Stimulated activated CD4-positive, alpha-beta T cell treated with anti-CD3 and anti-CD28 coated beads, TNF-alpha, amount 100 ng/mL, for 48 hours (primary cell): ENCODE data around the gene HHEX.
"Not testable (repeated sequence)": the region's sequence is repeated elsewhere in the genome, so short reads cannot be mapped to it uniquely, and the experiment has no call there.

ENCODE experiments used
- DNase-seq, 3 donors: peaks; one replicate each; pipeline ENCODE4 v3.0.0-alpha.2; 2020; ENCODE audit warnings: low read depth in 3 of 3

HHEX gene

GRCh38 chr10:92734301-92734700, 44.5 kb downstream of the HHEX start:
- no peak for DNase-seq

- no peak for DNase-seq
Observed at GRCh38 chr10:92735938-92736337, 46.2 kb downstream of the HHEX start.

GRCh38 chr10:92737484-92737883, 47.7 kb downstream of the HHEX start:
- no peak for DNase-seq

DNA sequence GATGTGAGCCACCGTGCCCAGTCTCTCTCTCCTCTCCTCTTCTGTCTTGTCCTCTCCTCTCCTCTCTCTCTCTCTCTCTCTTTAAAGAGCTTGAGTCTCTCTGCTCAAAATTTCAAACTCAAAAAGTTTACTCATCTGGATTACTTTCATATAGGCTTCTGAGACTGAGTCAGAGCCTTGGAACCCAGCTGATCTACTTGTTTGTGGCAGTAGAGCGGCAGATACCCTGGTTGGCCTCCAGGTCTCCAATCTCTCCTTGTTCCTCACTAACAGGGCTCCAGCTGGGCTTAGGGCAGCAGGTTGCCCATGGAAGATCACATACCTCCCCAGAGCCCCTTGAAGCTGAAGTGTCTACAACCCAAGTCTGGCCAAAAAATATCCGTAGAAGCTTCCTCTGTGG, 51.0 kb downstream of the HHEX start:
- DNase-seq = no peak

DNA sequence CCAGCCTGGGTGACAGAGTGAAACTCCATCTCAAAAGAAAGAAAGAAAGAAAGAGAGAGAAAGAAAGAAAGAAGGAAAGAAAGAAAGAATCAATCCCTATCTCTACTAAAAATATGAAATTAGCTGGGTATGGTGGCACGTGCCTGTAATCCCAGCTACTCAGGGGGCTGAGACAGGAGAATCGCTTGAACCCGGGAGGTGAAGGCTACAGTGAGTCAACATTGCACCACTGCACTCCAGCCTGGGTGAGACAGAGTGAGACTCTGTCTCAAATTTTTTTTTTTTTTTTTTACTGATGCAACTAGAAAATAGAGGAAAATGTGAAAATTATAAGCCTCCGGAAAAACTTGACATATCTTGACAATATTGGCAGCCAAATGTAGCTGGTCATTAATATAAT, 52.0 kb downstream of the HHEX start:
- DNase-seq = not testable (repeated sequence)

DNA sequence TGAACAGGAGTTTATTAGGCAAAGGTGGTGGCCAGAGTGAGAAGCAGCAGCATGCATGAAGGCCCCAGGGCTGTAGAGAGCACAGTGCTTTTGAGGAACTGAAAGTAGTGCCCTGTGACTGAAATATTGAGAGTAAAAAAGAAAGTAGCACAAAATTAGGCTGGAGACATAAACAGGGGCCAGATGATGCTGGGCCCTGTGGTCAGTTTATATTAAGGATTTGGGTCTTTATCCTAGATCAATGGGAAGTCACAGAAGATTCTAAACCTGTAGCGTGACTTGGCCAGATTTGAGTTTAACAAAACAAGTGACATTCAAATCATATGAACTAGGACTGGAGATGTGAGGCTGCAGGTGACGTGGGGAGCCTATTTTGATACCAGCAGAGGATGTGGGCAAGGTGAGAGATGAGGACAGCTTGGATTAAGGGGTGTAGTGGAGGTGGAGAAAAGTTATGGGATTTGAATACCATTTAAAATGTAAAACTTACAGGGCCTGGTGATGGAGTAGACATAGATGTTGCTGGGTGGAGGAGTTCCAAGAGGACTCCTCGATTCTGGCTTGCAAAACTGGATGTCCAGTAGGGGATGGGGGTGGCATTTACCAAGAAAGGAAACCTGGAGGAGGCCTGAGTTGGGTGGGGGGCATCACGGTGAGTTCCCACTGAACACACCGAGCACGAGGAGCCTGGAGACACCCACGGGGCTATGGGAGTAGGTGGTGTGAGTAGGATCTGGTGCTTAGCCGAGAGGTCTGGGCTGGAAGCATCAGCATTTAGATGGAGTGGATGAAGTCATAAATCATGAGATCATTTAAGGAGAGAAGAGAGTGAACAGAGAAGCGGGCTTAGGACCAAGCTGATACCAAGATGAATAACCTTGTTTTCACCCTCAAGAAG, 52.8 kb downstream of the HHEX start:
- DNase-seq = no peak
